Measurements from ENCODE around the gene CCSER1. TPM values are rescaled to one million over a fixed set of nuclear protein-coding genes. Genes with fewer than 3 reads are reported as not detected.

CCSER1 gene
- polyA plus RNA-seq, 1 donor from 2014 or later = 20.8 TPM

DNA sequence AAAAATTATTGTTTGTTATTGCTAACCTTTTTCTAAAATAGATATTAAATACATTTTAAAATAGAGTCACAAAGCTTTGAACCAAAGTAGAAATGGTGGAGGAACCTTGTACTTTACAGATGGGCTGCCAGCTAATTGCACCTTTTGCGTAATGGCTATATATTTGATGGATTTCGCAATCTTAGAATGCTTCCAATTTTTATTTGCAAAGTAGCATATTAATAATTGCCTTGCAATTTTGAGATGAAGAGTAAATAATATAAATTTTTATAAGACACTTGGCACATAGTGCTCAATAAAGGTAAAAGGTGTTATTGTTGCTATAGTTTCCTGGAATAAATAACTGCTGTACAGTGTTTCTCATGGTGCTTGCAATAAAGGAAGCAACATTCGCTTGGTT is 533.5 kb downstream of the CCSER1 start:
- no peaks in the 10 kb centered on the region for H3K9me3 ChIP-seq (ENCODE audit: low read length)
- H3K4me3 ChIP-seq (ENCODE audit: low read length) = no peak overlapping the region
- no peaks in the 10 kb centered on the region for H3K36me3 ChIP-seq (ENCODE audit: insufficient read depth, low read length)
- H3K9me2 ChIP-seq (ENCODE audit: insufficient read depth, low read length) = no peaks in the 10 kb centered on the region
- H3K4me2 ChIP-seq (ENCODE audit: low read length) = no peak overlapping the region
- no peaks in the 10 kb centered on the region for H3F3A ChIP-seq (ENCODE audit: insufficient read depth, low read length, poor library complexity, severe bottlenecking)
- no peak overlapping the region for H3K27ac ChIP-seq (ENCODE audit: low read length)
- TF ChIP-seq MXI1 (conservative IDR thresholded peaks at IDR 0.05; ENCODE audit: poor library complexity, severe bottlenecking) (no peak), POLR2AphosphoS5 (IDR thresholded peaks at IDR 0.05) (no peak), RAD21 (conservative IDR thresholded peaks at IDR 0.05) (no peak), SMC3 (conservative IDR thresholded peaks at IDR 0.05; ENCODE audit: poor library complexity) (no peak), EP300 (conservative IDR thresholded peaks at IDR 0.05; ENCODE audit: poor library complexity, severe bottlenecking) (no peak), EZH2 (IDR thresholded peaks at IDR 0.05; ENCODE audit: borderline replicate concordance, insufficient read depth, low read length, poor library complexity, severe bottlenecking) (no peak), TAF1 (IDR thresholded peaks at IDR 0.05; ENCODE audit: low read depth) (no peak)
- TF ChIP-seq, protein P1, sequence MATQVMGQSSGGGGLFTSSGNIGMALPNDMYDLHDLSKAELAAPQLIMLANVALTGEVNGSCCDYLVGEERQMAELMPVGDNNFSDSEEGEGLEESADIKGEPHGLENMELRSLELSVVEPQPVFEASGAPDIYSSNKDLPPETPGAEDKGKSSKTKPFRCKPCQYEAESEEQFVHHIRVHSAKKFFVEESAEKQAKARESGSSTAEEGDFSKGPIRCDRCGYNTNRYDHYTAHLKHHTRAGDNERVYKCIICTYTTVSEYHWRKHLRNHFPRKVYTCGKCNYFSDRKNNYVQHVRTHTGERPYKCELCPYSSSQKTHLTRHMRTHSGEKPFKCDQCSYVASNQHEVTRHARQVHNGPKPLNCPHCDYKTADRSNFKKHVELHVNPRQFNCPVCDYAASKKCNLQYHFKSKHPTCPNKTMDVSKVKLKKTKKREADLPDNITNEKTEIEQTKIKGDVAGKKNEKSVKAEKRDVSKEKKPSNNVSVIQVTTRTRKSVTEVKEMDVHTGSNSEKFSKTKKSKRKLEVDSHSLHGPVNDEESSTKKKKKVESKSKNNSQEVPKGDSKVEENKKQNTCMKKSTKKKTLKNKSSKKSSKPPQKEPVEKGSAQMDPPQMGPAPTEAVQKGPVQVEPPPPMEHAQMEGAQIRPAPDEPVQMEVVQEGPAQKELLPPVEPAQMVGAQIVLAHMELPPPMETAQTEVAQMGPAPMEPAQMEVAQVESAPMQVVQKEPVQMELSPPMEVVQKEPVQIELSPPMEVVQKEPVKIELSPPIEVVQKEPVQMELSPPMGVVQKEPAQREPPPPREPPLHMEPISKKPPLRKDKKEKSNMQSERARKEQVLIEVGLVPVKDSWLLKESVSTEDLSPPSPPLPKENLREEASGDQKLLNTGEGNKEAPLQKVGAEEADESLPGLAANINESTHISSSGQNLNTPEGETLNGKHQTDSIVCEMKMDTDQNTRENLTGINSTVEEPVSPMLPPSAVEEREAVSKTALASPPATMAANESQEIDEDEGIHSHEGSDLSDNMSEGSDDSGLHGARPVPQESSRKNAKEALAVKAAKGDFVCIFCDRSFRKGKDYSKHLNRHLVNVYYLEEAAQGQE (IDR thresholded peaks at IDR 0.05; ENCODE audit: borderline replicate concordance) = no peak
- TF ChIP-seq, protein P2, sequence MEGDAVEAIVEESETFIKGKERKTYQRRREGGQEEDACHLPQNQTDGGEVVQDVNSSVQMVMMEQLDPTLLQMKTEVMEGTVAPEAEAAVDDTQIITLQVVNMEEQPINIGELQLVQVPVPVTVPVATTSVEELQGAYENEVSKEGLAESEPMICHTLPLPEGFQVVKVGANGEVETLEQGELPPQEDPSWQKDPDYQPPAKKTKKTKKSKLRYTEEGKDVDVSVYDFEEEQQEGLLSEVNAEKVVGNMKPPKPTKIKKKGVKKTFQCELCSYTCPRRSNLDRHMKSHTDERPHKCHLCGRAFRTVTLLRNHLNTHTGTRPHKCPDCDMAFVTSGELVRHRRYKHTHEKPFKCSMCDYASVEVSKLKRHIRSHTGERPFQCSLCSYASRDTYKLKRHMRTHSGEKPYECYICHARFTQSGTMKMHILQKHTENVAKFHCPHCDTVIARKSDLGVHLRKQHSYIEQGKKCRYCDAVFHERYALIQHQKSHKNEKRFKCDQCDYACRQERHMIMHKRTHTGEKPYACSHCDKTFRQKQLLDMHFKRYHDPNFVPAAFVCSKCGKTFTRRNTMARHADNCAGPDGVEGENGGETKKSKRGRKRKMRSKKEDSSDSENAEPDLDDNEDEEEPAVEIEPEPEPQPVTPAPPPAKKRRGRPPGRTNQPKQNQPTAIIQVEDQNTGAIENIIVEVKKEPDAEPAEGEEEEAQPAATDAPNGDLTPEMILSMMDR (IDR thresholded peaks at IDR 0.05; ENCODE audit: poor library complexity, severe bottlenecking) = no peak
- no peak overlapping the region for H2AFZ ChIP-seq (ENCODE audit: low read depth, low read length)
- H3K27me3 ChIP-seq (ENCODE audit: insufficient read depth, low read depth, low read length) = no peaks in the 10 kb centered on the region
- no peaks in the 10 kb centered on the region for H3K79me2 ChIP-seq (replicated peaks; ENCODE audit: insufficient read depth, low read length)
- no peaks in the 10 kb centered on the region for H4K20me1 ChIP-seq (ENCODE audit: insufficient read depth)
- H3K9ac ChIP-seq (ENCODE audit: low read length) = no peak overlapping the region

DNA sequence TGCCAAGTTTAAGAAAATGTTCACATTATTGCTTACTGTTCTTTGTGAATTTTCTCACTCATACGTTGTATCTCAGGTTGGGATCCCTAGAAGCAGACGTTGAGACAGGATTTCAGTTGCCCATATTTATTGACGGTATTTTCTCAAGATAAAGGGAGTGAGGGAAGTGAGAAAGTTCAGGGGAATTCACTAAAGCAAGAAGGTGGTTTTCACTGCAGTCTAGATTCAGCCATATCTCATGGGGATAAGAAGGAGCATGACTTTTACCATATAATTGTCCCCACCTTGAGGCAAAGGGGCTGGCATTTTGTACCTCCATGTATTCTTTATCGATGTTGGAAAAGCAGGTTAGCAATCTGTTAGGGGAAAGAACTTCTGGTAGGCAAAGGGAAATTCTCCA is 543.0 kb downstream of the CCSER1 start:
- no peak overlapping the region for H3K27ac ChIP-seq (ENCODE audit: low read length)
- H2AFZ ChIP-seq (ENCODE audit: low read depth, low read length) = no peak overlapping the region

More for the DNA sequence above, 543.0 kb downstream of the CCSER1 start:
- Histone ChIP-seq H4K20me1 (ENCODE audit: insufficient read depth) (no peaks in the 10 kb centered on the region), H3K9ac (ENCODE audit: low read length) (no peak overlapping the region), H3K9me2 (ENCODE audit: insufficient read depth, low read length) (no peaks in the 10 kb centered on the region), H3K4me3 (ENCODE audit: low read length) (no peak overlapping the region), H3K9me3 (ENCODE audit: low read length) (peaks cover 10% of the 10 kb centered on the region), H3F3A (ENCODE audit: insufficient read depth, low read length, poor library complexity, severe bottlenecking) (no peaks in the 10 kb centered on the region), H3K27me3 (ENCODE audit: insufficient read depth, low read depth, low read length) (no peaks in the 10 kb centered on the region), H3K79me2 (replicated peaks; ENCODE audit: insufficient read depth, low read length) (no peaks in the 10 kb centered on the region), H3K4me2 (ENCODE audit: low read length) (no peak overlapping the region), H3K36me3 (ENCODE audit: insufficient read depth, low read length) (no peaks in the 10 kb centered on the region)
- no peak for TF ChIP-seq TAF1 (IDR thresholded peaks at IDR 0.05; ENCODE audit: low read depth)
- TF ChIP-seq EZH2 (IDR thresholded peaks at IDR 0.05; ENCODE audit: borderline replicate concordance, insufficient read depth, low read length, poor library complexity, severe bottlenecking) = no peak
- TF ChIP-seq, protein P2 (IDR thresholded peaks at IDR 0.05; ENCODE audit: poor library complexity, severe bottlenecking) = no peak
- no peak for TF ChIP-seq RAD21 (conservative IDR thresholded peaks at IDR 0.05)
- TF ChIP-seq, protein P1 (IDR thresholded peaks at IDR 0.05; ENCODE audit: borderline replicate concordance) = no peak
- no peak for TF ChIP-seq POLR2AphosphoS5 (IDR thresholded peaks at IDR 0.05)
- TF ChIP-seq EP300 (conservative IDR thresholded peaks at IDR 0.05; ENCODE audit: poor library complexity, severe bottlenecking) = no peak
- no peak for TF ChIP-seq SMC3 (conservative IDR thresholded peaks at IDR 0.05; ENCODE audit: poor library complexity)
- no peak for TF ChIP-seq MXI1 (conservative IDR thresholded peaks at IDR 0.05; ENCODE audit: poor library complexity, severe bottlenecking)

All from neural cell (in vitro differentiated cells).